IMR-90 (cell line): ENCODE measurements around the gene ADM5. TPM values are rescaled to one million over a fixed set of nuclear protein-coding genes. Genes with fewer than 3 reads are reported as not detected.

Experiments used
- ATAC-seq: fragments of 200-7000 bp; cut with Tn5 transposase; 2 replicates; pipeline ENCODE4 v1.9.1; 2020; ENCODE audit warnings: low read depth, mild to moderate bottlenecking, moderate library complexity
- BruUV-seq: library from RNA; stranded (reverse); fragments of 400-500 nt; replicated peaks from 2 replicates; lab custom pipeline; 2021; lab: Mats Ljungman, UMichigan
- CTCF ChIA-PET: fragments of 300-600 bp; formaldehyde crosslinking; extraction: SDS; loops from one replicate; lab custom pipeline; 2021; ENCODE audit warnings: antibody characterized with exemption; lab: Yijun Ruan, JAX
- POLR2A ChIA-PET: fragments of 300-600 bp; sonication (Branson Sonifier 250); formaldehyde crosslinking; loops from one replicate; lab custom pipeline; 2022; ENCODE audit warnings: antibody characterized with exemption; ENCODE audit not compliant: unreplicated experiment; lab: Charles Lee
- DNase-seq: peaks from one replicate; pipeline ENCODE4 v3.0.0; 2013
- H2AFZ ChIP-seq: replicated peaks from 2 replicates; pipeline ENCODE3; 2013; ENCODE audit warnings: low read length, mild to moderate bottlenecking; ENCODE audit not compliant: poor library complexity
- H2AK5ac ChIP-seq: 2 replicates; pipeline ENCODE4 v1.6.1; 2013; ENCODE audit warnings: low read depth, low read length, inconsistent platforms
- H2AK9ac ChIP-seq: replicated peaks from 2 replicates; pipeline ENCODE3; 2013; ENCODE audit warnings: mild to moderate bottlenecking, low read depth, low read length, moderate library complexity; ENCODE audit not compliant: poor library complexity
- H2BK120ac ChIP-seq: 2 replicates; pipeline ENCODE4 v1.6.1; 2013; ENCODE audit warnings: low read depth, low read length, inconsistent platforms
- H2BK15ac ChIP-seq: 3 replicates; pipeline ENCODE4 v1.6.1; 2013; ENCODE audit warnings: low read depth, low read length, inconsistent platforms
- H2BK20ac ChIP-seq: 2 replicates; pipeline ENCODE4 v1.6.1; 2013; ENCODE audit warnings: low read depth, mild to moderate bottlenecking, inconsistent platforms, low read length, moderate library complexity
- H2BK5ac ChIP-seq: 2 replicates; pipeline ENCODE4 v1.6.1; 2013; ENCODE audit warnings: mild to moderate bottlenecking, low read depth, low read length, inconsistent platforms; ENCODE audit not compliant: poor library complexity, severe bottlenecking
- H3K14ac ChIP-seq: replicated peaks from 2 replicates; pipeline ENCODE4 v1.6.1; 2013; ENCODE audit warnings: low read depth, low read length, inconsistent platforms
- H3K18ac ChIP-seq: 2 replicates; pipeline ENCODE4 v1.6.1; 2013; ENCODE audit warnings: low read depth, low read length, control low read depth
- H3K23ac ChIP-seq: 2 replicates; pipeline ENCODE4 v1.6.1; 2013; ENCODE audit warnings: low read depth, low read length, inconsistent platforms
- H3K27ac ChIP-seq: 2 replicates; pipeline ENCODE4 v1.5.1; 2013; ENCODE audit warnings: mild to moderate bottlenecking, control low read depth, low read length; ENCODE audit not compliant: insufficient read depth
- H3K27me3 ChIP-seq: 2 replicates; pipeline ENCODE4 v1.6.1; 2013; ENCODE audit warnings: low read length; ENCODE audit not compliant: control insufficient read depth, insufficient read depth
- H3K36me3 ChIP-seq: 2 replicates; pipeline ENCODE4 v1.6.1; 2013; ENCODE audit warnings: low read length, mixed read lengths; ENCODE audit not compliant: control insufficient read depth, insufficient read depth
- H3K4ac ChIP-seq: 2 replicates; pipeline ENCODE4 v1.6.1; 2013; ENCODE audit warnings: low read depth, low read length, inconsistent platforms
- H3K4me1 ChIP-seq: 2 replicates; pipeline ENCODE4 v1.6.1; 2013; ENCODE audit warnings: low read length, mixed read lengths; ENCODE audit not compliant: control insufficient read depth, insufficient read depth
- H3K4me2 ChIP-seq: 2 replicates; pipeline ENCODE4 v1.6.1; 2013; ENCODE audit warnings: low read depth, mild to moderate bottlenecking, control low read depth, low read length, moderate library complexity
- H3K4me3 ChIP-seq: 2 replicates; pipeline ENCODE4 v1.5.1; 2013; ENCODE audit warnings: low read depth, mild to moderate bottlenecking, control low read depth, low read length, moderate library complexity; ENCODE audit not compliant: insufficient read depth
- H3K56ac ChIP-seq: 2 replicates; pipeline ENCODE4 v1.6.1; 2013; ENCODE audit warnings: low read length, inconsistent platforms; ENCODE audit not compliant: insufficient read depth; ENCODE audit errors: extremely low read depth
- H3K79me1 ChIP-seq, 2 experiments: 2 replicates each; pipeline ENCODE4 v1.6.1; 2013; ENCODE audit warnings: low read length in 2 of 2, inconsistent platforms in 1 of 2, low read depth in 1 of 2
- H3K9ac ChIP-seq: 2 replicates; pipeline ENCODE4 v1.6.1; 2013; ENCODE audit warnings: low read depth, low read length, control low read depth
- H3K9me1 ChIP-seq: 2 replicates; pipeline ENCODE4 v1.6.1; 2013; ENCODE audit warnings: low read length, inconsistent platforms; ENCODE audit not compliant: insufficient read depth
- H3K9me3 ChIP-seq: 2 replicates; pipeline ENCODE4 v1.6.1; 2013; ENCODE audit warnings: low read length; ENCODE audit not compliant: control insufficient read depth, insufficient read depth
- H4K20me1 ChIP-seq: 2 replicates; pipeline ENCODE4 v1.6.1; 2013; ENCODE audit warnings: low read length, inconsistent platforms; ENCODE audit not compliant: insufficient read depth
- H4K5ac ChIP-seq: 2 replicates; pipeline ENCODE4 v1.6.1; 2013; ENCODE audit warnings: mild to moderate bottlenecking, low read depth, low read length, control low read depth
- H4K8ac ChIP-seq, 2 experiments: 2 replicates each; pipeline ENCODE4 v1.6.1; 2013; ENCODE audit warnings: low read depth in 2 of 2, low read length in 2 of 2, control low read depth in 1 of 2, inconsistent platforms in 1 of 2
- H4K91ac ChIP-seq: 2 replicates; pipeline ENCODE4 v1.6.1; 2013; ENCODE audit warnings: low read depth, low read length, inconsistent platforms; ENCODE audit not compliant: insufficient read depth
- BHLHE40 ChIP-seq: fragments of 150-350 bp; IDR thresholded peaks from 2 replicates; pipeline ENCODE4 v1.6.1; 2016; ENCODE audit warnings: mild to moderate bottlenecking, low read depth, low read length
- CEBPB ChIP-seq: IDR thresholded peaks from 2 replicates; pipeline ENCODE4 v1.6.1; 2012; ENCODE audit warnings: low read depth, low read length, improper control_type of control experiment
- CHD1 ChIP-seq: IDR thresholded peaks from 2 replicates; pipeline ENCODE4 v1.6.1; 2012; ENCODE audit warnings: low read depth, low read length, improper control_type of control experiment
- CTCF ChIP-seq: conservative IDR thresholded peaks from 2 replicates; pipeline ENCODE4 v1.5.1; 2012; ENCODE audit warnings: mild to moderate bottlenecking, low read depth, low read length, improper control_type of control experiment
- MAFK ChIP-seq: IDR thresholded peaks from 2 replicates; pipeline ENCODE4 v1.6.1; 2012; ENCODE audit warnings: low read depth, low read length, improper control_type of control experiment
- MAZ ChIP-seq: IDR thresholded peaks from 2 replicates; pipeline ENCODE4 v1.6.1; 2012; ENCODE audit warnings: low read depth, mild to moderate bottlenecking, low read length, improper control_type of control experiment, moderate library complexity, borderline replicate concordance
- MXI1 ChIP-seq: IDR thresholded peaks from 2 replicates; pipeline ENCODE4 v1.6.1; 2012; ENCODE audit warnings: low read depth, mild to moderate bottlenecking, low read length, moderate library complexity, borderline replicate concordance
- POLR2A ChIP-seq: IDR thresholded peaks from 2 replicates; pipeline ENCODE4 v1.6.1; 2012; ENCODE audit warnings: mild to moderate bottlenecking, low read depth, low read length
- RAD21 ChIP-seq: IDR thresholded peaks from 2 replicates; pipeline ENCODE4 v1.6.1; 2012; ENCODE audit warnings: low read length, improper control_type of control experiment
- RCOR1 ChIP-seq: IDR thresholded peaks from 2 replicates; pipeline ENCODE4 v1.6.1; 2012; ENCODE audit warnings: mild to moderate bottlenecking, low read length, improper control_type of control experiment; ENCODE audit not compliant: insufficient replicate concordance
- RFX5 ChIP-seq: IDR thresholded peaks from 2 replicates; pipeline ENCODE4 v1.8.0; 2012; ENCODE audit warnings: low read depth, mild to moderate bottlenecking, low read length, moderate library complexity
- SMC3 ChIP-seq: fragments of 150-350 bp; IDR thresholded peaks from 2 replicates; pipeline ENCODE4 v1.6.1; 2016; ENCODE audit warnings: low read depth, mild to moderate bottlenecking, antibody characterized with exemption, low read length, moderate library complexity
- USF2 ChIP-seq: fragments of 150-350 bp; IDR thresholded peaks from 2 replicates; pipeline ENCODE4 v1.6.1; 2017; ENCODE audit warnings: mild to moderate bottlenecking, antibody characterized with exemption, low read length, low read depth
- WGBS, 2 experiments: methylation state at CpG; one replicate each; pipeline versions ENCODE4 v1.1.5 to v1.1.7; 2013; ENCODE audit warnings: missing lambda C conversion rate in 2 of 2; ENCODE audit not compliant: insufficient read length in 1 of 2; ENCODE audit errors: extremely low coverage in 2 of 2; 5-methylcytosine and 5-hydroxymethylcytosine counted together
- dilution Hi-C: fragments of 300-500 bp; cut with HindIII; formaldehyde crosslinking; loops from one replicate; pipeline ENCODE4 v1.14.3; 2018; ENCODE audit warnings: low sequenced_read_pairs; ENCODE audit not compliant: unreplicated experiment
- in situ Hi-C: fragments of 300-500 bp; cut with MboI; formaldehyde crosslinking; loops from 3 replicates; pipeline ENCODE4 v1.14.3; 2019; ENCODE audit warnings: low sequenced_read_pairs, inconsistent platforms, mixed read lengths
- intact Hi-C: fragments of 100-400 bp; cut with micrococcal nuclease; formaldehyde crosslinking; loops from 2 replicates; pipeline ENCODE4 v1.10.0; 2022
- polyA plus RNA-seq, 3 experiments: library from polyadenylated mRNA; depleted of rRNA; stranded (reverse); fragments of >200 nt; gene quantifications; 2 replicates each; pipeline ENCODE4 v1.2.3, GENCODE V29; 2012; ENCODE audit warnings: low replicate concordance in 1 of 3
- total RNA-seq: library from RNA; depleted of rRNA; stranded (reverse); fragments of >200 nt; gene quantifications from 2 replicates; pipeline ENCODE4 v1.2.3, GENCODE V29; 2012
- TF ChIP-seq, protein P1 (sequence below): fragments of 150-350 bp; IDR thresholded peaks from 2 replicates; pipeline ENCODE4 v1.6.1; 2016; ENCODE audit warnings: low read depth, mild to moderate bottlenecking, low read length, moderate library complexity, borderline replicate concordance

Gene ADM5
- total and polyA plus RNA-seq, 2 of the 4 experiments (the other 2 are of a cell fraction): 0.18 to 0.99 TPM

GRCh38 chr19:49677231-49677900 lies 12.0 kb upstream of the ADM5 start, which contains the start of gene PRMT1:
Gene PRMT1 (plus strand): TSS chr19:49677271. CDS start chr19:49677281, 10 bp downstream.
- no TSS peak for BruUV-seq
- CTCF ChIA-PET: no interaction called here
- TF ChIP-seq CEBPB: no peak
- peak; percentile 96 for TF ChIP-seq POLR2A
- no peak for TF ChIP-seq CTCF
- TF ChIP-seq RFX5: no peak
- TF ChIP-seq, protein P1, sequence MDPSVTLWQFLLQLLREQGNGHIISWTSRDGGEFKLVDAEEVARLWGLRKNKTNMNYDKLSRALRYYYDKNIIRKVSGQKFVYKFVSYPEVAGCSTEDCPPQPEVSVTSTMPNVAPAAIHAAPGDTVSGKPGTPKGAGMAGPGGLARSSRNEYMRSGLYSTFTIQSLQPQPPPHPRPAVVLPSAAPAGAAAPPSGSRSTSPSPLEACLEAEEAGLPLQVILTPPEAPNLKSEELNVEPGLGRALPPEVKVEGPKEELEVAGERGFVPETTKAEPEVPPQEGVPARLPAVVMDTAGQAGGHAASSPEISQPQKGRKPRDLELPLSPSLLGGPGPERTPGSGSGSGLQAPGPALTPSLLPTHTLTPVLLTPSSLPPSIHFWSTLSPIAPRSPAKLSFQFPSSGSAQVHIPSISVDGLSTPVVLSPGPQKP: no peak
- TF ChIP-seq MAZ: peak; percentile 10; the same call in 1 of the 2 replicates
- TF ChIP-seq BHLHE40: peak; percentile 26; the same call in 1 of the 2 replicates
- peak; percentile 82 for TF ChIP-seq USF2
- TF ChIP-seq RAD21: no peak
- no peak for TF ChIP-seq RCOR1
- TF ChIP-seq MAFK: no peak
- no peak for TF ChIP-seq CHD1
- peak; percentile 99 for TF ChIP-seq MXI1
- TF ChIP-seq SMC3: no peak

More at GRCh38 chr19:49677231-49677900, 12.0 kb upstream of the ADM5 start, which contains the start of gene PRMT1:
- H3K9me3 ChIP-seq: no peaks in the 10 kb centered on the region
- H4K8ac ChIP-seq: peak within 1 kb of the TSS; percentile 85 to 100
- H3K14ac ChIP-seq: peak within 1 kb of the TSS; percentile 100
- peak within 1 kb of the TSS; percentile 98 for H2AFZ ChIP-seq
- peaks cover 45% of the 10 kb centered on the region for H4K20me1 ChIP-seq
- peak within 1 kb of the TSS; percentile 77 for H3K4me3 ChIP-seq
- peak within 1 kb of the TSS; percentile 100 for H3K56ac ChIP-seq
- peak within 1 kb of the TSS; percentile 97 for H2AK5ac ChIP-seq
- in situ Hi-C loops (no loop called here), dilution Hi-C loops (no loop called here), intact Hi-C loops (loop anchor here (2.0 to 5.0 kb wide), 2 partner anchors 37 to 85 kb away; partner anchors contain the start of genes PRR12 and RRAS)
- no peaks in the 10 kb centered on the region for H3K27me3 ChIP-seq
- H3K9ac ChIP-seq: peak within 1 kb of the TSS; percentile 93
- H3K4ac ChIP-seq: peak within 1 kb of the TSS; percentile 99
- H2BK5ac ChIP-seq: peak within 1 kb of the TSS; percentile 93
- peak within 1 kb of the TSS; percentile 99 for H4K91ac ChIP-seq
- H3K4me2 ChIP-seq: peak within 1 kb of the TSS; percentile 97
- H3K79me1 ChIP-seq: peaks cover 7 to 50% of the 10 kb centered on the region in 2 experiments
- peaks cover 3% of the 10 kb centered on the region; the same call in 1 of the 2 replicates for H3K9me1 ChIP-seq
- ATAC-seq: peak; percentile 13
- peak within 1 kb of the TSS; percentile 91 for H3K27ac ChIP-seq
- H2BK120ac ChIP-seq: peak within 1 kb of the TSS; percentile 100
- peak within 1 kb of the TSS; percentile 90 for H4K5ac ChIP-seq
- peak within 1 kb of the TSS; percentile 99 for H2BK20ac ChIP-seq
- POLR2A ChIA-PET: interaction anchor here (0.8 to 1.4 kb wide), 2 partner anchors 13 to 37 kb away, joined by 6 to 8 read pairs; partner anchors contain the start of gene CPT1C
- peak within 1 kb of the TSS; percentile 100 for H3K23ac ChIP-seq
- peak within 1 kb of the TSS; percentile 96 for H3K18ac ChIP-seq
- H2BK15ac ChIP-seq: peak within 1 kb of the TSS; percentile 100
- peak within 1 kb of the TSS; percentile 99 for H2AK9ac ChIP-seq
- DNase-seq: no peak
- H3K36me3 ChIP-seq: peaks cover 8% of the 10 kb centered on the region
- peaks cover 13% of the 10 kb centered on the region for H3K4me1 ChIP-seq
- WGBS, 2 experiments: 0% methylated on average over 3 of the region's 57 CpGs; no CpG with 5 or more reads in 1 of the 2 experiments
